ENCODE results near the gene ANKS1A. TPM values are rescaled to one million over a fixed set of nuclear protein-coding genes. Genes with fewer than 3 reads are reported as not detected.
"Not testable (repeated sequence)": the region's sequence is repeated elsewhere in the genome, so short reads cannot be mapped to it uniquely, and the experiment has no call there.

Gene ANKS1A, protein sequence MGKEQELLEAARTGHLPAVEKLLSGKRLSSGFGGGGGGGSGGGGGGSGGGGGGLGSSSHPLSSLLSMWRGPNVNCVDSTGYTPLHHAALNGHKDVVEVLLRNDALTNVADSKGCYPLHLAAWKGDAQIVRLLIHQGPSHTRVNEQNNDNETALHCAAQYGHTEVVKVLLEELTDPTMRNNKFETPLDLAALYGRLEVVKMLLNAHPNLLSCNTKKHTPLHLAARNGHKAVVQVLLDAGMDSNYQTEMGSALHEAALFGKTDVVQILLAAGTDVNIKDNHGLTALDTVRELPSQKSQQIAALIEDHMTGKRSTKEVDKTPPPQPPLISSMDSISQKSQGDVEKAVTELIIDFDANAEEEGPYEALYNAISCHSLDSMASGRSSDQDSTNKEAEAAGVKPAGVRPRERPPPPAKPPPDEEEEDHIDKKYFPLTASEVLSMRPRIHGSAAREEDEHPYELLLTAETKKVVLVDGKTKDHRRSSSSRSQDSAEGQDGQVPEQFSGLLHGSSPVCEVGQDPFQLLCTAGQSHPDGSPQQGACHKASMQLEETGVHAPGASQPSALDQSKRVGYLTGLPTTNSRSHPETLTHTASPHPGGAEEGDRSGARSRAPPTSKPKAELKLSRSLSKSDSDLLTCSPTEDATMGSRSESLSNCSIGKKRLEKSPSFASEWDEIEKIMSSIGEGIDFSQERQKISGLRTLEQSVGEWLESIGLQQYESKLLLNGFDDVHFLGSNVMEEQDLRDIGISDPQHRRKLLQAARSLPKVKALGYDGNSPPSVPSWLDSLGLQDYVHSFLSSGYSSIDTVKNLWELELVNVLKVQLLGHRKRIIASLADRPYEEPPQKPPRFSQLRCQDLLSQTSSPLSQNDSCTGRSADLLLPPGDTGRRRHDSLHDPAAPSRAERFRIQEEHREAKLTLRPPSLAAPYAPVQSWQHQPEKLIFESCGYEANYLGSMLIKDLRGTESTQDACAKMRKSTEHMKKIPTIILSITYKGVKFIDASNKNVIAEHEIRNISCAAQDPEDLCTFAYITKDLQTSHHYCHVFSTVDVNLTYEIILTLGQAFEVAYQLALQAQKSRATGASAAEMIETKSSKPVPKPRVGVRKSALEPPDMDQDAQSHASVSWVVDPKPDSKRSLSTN
- 10 to 100 TPM in 4 of 6 experiments, 1 to 10 TPM in 2; 6.7 to 17.4 (median 10.5) TPM for total RNA-seq
- long read RNA-seq, partial matches to known transcripts: 2 of 2 reads
- long read RNA-seq, other reads (novel, unspliced or antisense): 0 of 2 reads

- H3K4me3 ChIP-seq: peak within 1 kb of the TSS; percentile 81 to 98 (median 96)
- peaks cover 0 to 24% (median 11%) of the 10 kb centered on the region in 4 donors for H3K4me1 ChIP-seq
- H3K9me3 ChIP-seq: no peaks in the 10 kb centered on the region
- no peaks in the 10 kb centered on the region for H3K36me3 ChIP-seq
- peak within 1 kb of the TSS; percentile 76 to 80 (median 76) for H3K27ac ChIP-seq
- intact Hi-C loops (cut with DNase I): no loop called here
- H3K27me3 ChIP-seq: no peaks in the 10 kb centered on the region
- DNase-seq (peak; percentile 92 to 94 (median 94)), ATAC-seq (peak; percentile 90 to 94 (median 92))
- TF ChIP-seq CTCF (IDR thresholded peaks at IDR 0.05) (no peak), POLR2A (IDR thresholded peaks at IDR 0.05) (peak; percentile 71)
- 0% methylated on average over 8 of the region's 60 CpGs for WGBS (ENCODE audit: insufficient coverage, low coverage, low lambda C conversion rate, missing lambda C conversion rate)
Measured at GRCh38 chr6:34888874-34889555, at the start of gene ANKS1A. Gene ANKS1A, plus strand, starts transcription at chr6:34889255. Its CDS starts 148 bp downstream, at chr6:34889403.

DNA sequence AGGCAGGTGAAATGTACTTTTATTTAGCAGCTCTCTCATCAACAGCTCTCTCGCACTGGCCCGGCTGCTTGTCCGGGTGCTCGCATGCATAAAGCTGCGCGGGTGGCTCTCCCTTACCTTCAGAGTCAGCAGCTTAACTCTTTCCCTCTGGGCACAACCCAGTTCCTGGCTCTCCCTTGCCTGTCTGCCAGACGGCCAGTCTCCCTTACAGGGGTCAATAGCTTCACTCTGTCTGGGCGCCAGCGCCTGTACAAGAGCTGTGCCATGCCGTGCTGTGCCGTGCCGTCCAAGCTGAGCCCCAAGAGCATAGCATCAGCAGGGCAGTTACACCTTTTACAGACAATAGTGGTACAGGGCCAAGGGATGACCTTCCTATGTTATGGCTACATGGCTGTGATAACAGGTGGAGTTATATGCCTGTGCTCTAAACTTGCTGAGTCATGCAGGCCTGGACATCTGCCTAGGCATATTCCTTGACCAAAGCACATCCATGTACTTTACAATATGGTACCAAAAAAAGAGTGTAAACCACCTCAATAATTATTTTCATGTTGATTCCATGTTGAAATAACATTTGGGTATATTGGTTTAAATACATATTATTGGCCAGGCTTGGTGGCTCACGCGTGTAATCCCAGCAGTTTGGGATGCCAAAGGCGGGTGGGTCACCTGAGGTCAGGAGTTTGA, 49.2 kb upstream of the ANKS1A start:
- intact Hi-C loops (cut with DNase I): no loop called here
- H3K27me3 ChIP-seq: no peaks in the 10 kb centered on the region
- no peaks in the 10 kb centered on the region for H3K9me3 ChIP-seq
- no peaks in the 10 kb centered on the region for H3K4me1 ChIP-seq
- H3K36me3 ChIP-seq: peaks cover 0 to 30% (median 4%) of the 10 kb centered on the region in 4 donors
- H3K4me3 ChIP-seq: no peak overlapping the region
- TF ChIP-seq POLR2A (IDR thresholded peaks at IDR 0.05): no peak
- no peak for TF ChIP-seq CTCF (IDR thresholded peaks at IDR 0.05)
- 90% methylated on average over 3 of the region's 15 CpGs for WGBS (ENCODE audit: insufficient coverage, low coverage, low lambda C conversion rate, missing lambda C conversion rate)
- no peak for DNase-seq
- peak in 1 of 4 donors; percentile 25 for ATAC-seq
- H3K27ac ChIP-seq: no peak overlapping the region

GRCh38 chr6:34849066-34849465, 40.0 kb upstream of the ANKS1A start:
- H3K27ac ChIP-seq; H3K27me3 ChIP-seq; H3K36me3 ChIP-seq; DNase-seq; H3K4me1 ChIP-seq; ATAC-seq; intact Hi-C loops (cut with DNase I); H3K9me3 ChIP-seq; H3K4me3 ChIP-seq: not testable (repeated sequence)
- WGBS (ENCODE audit: insufficient coverage, low coverage, low lambda C conversion rate, missing lambda C conversion rate): 88% methylated on average over 4 of the region's 6 CpGs

DNA sequence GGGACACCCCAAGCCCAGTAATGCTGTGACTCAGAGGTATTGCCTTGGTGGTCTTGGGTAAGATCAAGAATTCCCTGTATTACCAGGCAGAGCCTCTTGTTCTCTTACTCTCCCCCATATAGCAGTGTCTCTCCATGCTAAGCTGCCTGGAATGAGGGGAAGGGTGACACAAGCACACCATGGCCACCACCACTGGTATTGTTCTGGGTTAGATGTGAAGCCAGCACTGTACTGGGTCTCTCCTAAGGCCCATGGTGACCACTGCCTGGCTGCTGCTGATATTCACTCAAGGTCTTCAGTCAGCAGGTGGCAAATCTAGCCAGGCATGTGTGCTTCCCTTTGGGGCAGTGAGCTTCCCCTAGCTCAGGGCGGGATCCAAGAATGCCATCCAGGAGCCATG, 37.7 kb upstream of the ANKS1A start:
- no peaks in the 10 kb centered on the region for H3K27me3 ChIP-seq
- intact Hi-C loops (cut with DNase I): no loop called here
- WGBS (ENCODE audit: insufficient coverage, low coverage, low lambda C conversion rate, missing lambda C conversion rate): no CpG with 5 or more reads among the region's 1 CpG
- H3K9me3 ChIP-seq: no peaks in the 10 kb centered on the region
- no peak overlapping the region for H3K4me3 ChIP-seq
- ATAC-seq: no peak
- no peaks in the 10 kb centered on the region for H3K4me1 ChIP-seq
- peaks cover 0 to 20% (median 3%) of the 10 kb centered on the region in 4 donors for H3K36me3 ChIP-seq
- TF ChIP-seq CTCF (IDR thresholded peaks at IDR 0.05) (no peak), POLR2A (IDR thresholded peaks at IDR 0.05) (no peak)
- no peak for DNase-seq
- H3K27ac ChIP-seq: no peak overlapping the region

Data from right lobe of liver (tissue), 6 donors.